ENCODE data around the gene RPL10A.

The RPL10A gene

DNA sequence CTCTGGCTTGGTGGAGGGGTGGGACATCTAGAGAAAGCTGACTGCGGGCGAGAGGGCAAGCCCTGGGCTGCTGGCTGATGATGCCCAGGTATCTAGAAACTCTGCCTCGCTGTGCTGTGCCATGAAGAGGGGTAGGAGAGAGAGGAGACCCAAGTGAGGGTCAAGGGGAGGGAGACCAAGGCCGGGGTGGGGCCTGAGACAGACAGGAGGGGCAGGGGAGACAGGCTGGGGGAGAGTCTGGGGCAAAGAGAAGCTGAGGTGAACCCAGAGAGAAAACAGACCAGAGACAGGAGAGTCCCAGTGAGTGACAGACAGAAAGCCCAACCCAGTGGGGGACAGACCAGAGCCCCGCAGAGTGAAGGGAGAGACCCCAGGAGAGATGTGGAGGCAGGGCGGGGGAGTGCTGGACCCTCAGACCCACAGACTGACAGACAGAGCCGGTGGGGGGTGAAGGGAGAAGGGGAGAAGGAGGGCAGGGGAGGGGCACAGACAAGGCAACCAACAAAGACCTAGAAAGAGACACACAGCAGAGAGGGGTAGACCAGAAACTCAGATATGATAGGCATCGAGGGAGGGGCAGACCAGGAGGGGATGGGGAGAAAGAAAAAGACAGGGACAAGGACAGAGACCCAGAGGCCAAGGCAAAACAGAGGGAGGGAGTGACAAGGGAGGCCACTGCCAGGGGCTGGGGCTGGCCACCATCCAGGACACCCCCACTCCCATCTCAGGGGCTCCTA, 22.8 kb downstream of the RPL10A start:
- no peak overlapping the region for H3K4me3 ChIP-seq (ENCODE audit: control insufficient read depth, low read depth, low read length)
- no peak for DNase-seq (ENCODE audit: low read depth)
- TF ChIP-seq CTCF (conservative IDR thresholded peaks at IDR 0.05; ENCODE audit: control insufficient read depth, insufficient read depth, low read depth, low read length), result no peak

- H3K4me3 ChIP-seq (ENCODE audit: control insufficient read depth, low read depth, low read length), result no peak overlapping the region
- no peak for TF ChIP-seq CTCF (conservative IDR thresholded peaks at IDR 0.05; ENCODE audit: control insufficient read depth, insufficient read depth, low read depth, low read length)
These were observed 23.5 kb downstream of the RPL10A start for GRCh38 chr6:35491558-35492257.

GRCh38 chr6:35492258-35492973, 24.2 kb downstream of the RPL10A start:
- DNase-seq (ENCODE audit: low read depth), result no peak
- TF ChIP-seq CTCF (conservative IDR thresholded peaks at IDR 0.05; ENCODE audit: control insufficient read depth, insufficient read depth, low read depth, low read length), result no peak
- no peak overlapping the region for H3K4me3 ChIP-seq (ENCODE audit: control insufficient read depth, low read depth, low read length)

More at GRCh38 chr6:35491558-35492257, 23.5 kb downstream of the RPL10A start:
- DNase-seq (ENCODE audit: low read depth), result no peak

GRCh38 chr6:35492974-35493284, 24.7 kb downstream of the RPL10A start:
- DNase-seq (ENCODE audit: low read depth), result no peak
- no peak for TF ChIP-seq CTCF (conservative IDR thresholded peaks at IDR 0.05; ENCODE audit: control insufficient read depth, insufficient read depth, low read depth, low read length)
- H3K4me3 ChIP-seq (ENCODE audit: control insufficient read depth, low read depth, low read length), result no peak overlapping the region

DNA sequence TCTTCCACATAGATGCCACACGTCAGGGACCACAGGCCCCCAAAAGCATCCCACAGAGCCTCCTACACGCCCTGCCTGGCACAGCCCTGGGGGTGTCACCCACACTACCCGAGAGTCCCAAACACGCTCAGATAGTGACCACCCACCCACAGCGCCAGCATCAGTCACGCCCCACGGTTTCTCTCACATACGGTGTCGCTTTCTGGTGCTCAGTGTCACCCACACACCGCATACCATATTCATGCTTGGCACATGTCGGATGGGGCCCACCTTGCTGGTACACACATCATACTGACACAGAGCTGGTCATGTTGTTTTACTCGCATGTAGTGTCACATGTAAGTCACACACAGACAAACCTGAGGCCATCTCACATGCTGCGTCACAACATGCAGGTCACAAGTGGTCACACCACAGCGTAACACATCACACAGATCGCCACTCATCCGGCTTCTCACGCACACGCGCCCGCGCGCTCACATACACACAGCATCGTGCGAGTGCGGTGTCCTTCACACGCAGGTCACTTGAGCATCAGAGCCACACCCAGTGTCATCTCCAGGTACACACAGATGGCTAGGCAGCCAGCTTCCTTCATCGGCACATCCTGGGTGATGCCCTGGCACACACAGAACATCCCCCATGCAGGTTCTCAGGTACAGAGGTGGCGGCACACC, 25.2 kb downstream of the RPL10A start:
- no peak for TF ChIP-seq CTCF (conservative IDR thresholded peaks at IDR 0.05; ENCODE audit: control insufficient read depth, insufficient read depth, low read depth, low read length)
- no peak for DNase-seq (ENCODE audit: low read depth)
- H3K4me3 ChIP-seq (ENCODE audit: control insufficient read depth, low read depth, low read length), result no peak overlapping the region

DNA sequence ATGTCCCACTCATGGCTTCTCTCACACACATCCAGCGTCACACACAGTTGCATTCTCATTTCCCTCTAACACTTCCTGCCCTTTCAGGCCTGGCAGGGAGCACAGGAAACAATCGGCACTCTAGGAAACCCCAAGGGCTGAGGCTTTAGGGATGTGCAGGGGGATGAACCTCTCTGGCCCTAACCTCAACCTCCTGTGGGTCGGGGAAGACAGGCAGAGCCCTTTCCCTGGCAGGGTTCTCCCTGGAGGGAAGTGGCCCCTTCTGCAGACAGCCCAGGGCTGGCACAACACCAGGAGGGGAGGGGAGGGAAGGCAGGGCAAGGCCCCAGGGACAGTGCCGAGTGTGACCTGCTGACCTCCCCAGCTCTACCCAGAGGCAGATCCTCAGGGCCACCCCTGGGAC, 26.0 kb downstream of the RPL10A start:
- DNase-seq (ENCODE audit: low read depth), result no peak
- TF ChIP-seq CTCF (conservative IDR thresholded peaks at IDR 0.05; ENCODE audit: control insufficient read depth, insufficient read depth, low read depth, low read length), result no peak
- no peak overlapping the region for H3K4me3 ChIP-seq (ENCODE audit: control insufficient read depth, low read depth, low read length)

Data from fibroblast of mammary gland (primary cell).